Right atrium auricular region (tissue), 2 donors: Measurements from ENCODE around the gene ALX4. TPM values are rescaled to one million over a fixed set of nuclear protein-coding genes. Genes with fewer than 3 reads are reported as not detected.

Source experiments
- DNase-seq: peaks from one replicate; pipeline ENCODE4 v3.0.0-alpha.2; 2019; ENCODE audit warnings: low spot score
- H3K27ac ChIP-seq, 2 donors: fragments of 200-600 bp; sonication (generic); 1 replicate in 1 of 2; 2 replicates in 1 of 2; pipeline ENCODE4 v1.5.1; 2016 to 2019
- H3K27me3 ChIP-seq, 2 donors: fragments of 200-600 bp; sonication (generic); one replicate each; pipeline versions ENCODE4 v1.5.1 to v1.6.0; 2017 to 2019
- H3K36me3 ChIP-seq: fragments of 200-600 bp; sonication (generic); one replicate; pipeline ENCODE4 v1.5.1; 2016
- H3K4me1 ChIP-seq, 2 donors: fragments of 200-600 bp; sonication (generic); one replicate each; pipeline versions ENCODE4 v1.5.1 to v1.6.0; 2017 to 2019
- H3K4me3 ChIP-seq, 2 donors: fragments of 200-600 bp; sonication (generic); 1 replicate in 1 of 2; 2 replicates in 1 of 2; pipeline ENCODE4 v1.5.1; 2017 to 2019; ENCODE audit warnings: mild to moderate bottlenecking in 1 of 2, moderate library complexity in 1 of 2
- H3K9me3 ChIP-seq, 2 donors: fragments of 200-600 bp; sonication (generic); one replicate each; pipeline ENCODE4 v1.5.1; 2019
- total RNA-seq, 2 donors: library from RNA; depleted of rRNA; stranded (reverse); fragments of >200 nt; gene quantifications; one replicate each; pipeline ENCODE4 v1.1.0, GENCODE V29; 2016
- TF ChIP-seq, protein P1 (sequence below), 2 donors: fragments of 200-600 bp; sonication (generic); IDR thresholded peaks; one replicate each; pipeline ENCODE4 v1.5.1; 2019; ENCODE audit warnings: antibody characterized with exemption in 2 of 2

ALX4 gene
- total RNA-seq, 2 donors from 2014 or later = 0.07 TPM; not detected in 1

- Histone ChIP-seq H3K4me1 (peaks cover 0 to 37% of the 10 kb centered on the region in 2 donors), H3K27me3 (peaks cover 37 to 50% of the 10 kb centered on the region in 2 donors)
- TF ChIP-seq, protein P1, sequence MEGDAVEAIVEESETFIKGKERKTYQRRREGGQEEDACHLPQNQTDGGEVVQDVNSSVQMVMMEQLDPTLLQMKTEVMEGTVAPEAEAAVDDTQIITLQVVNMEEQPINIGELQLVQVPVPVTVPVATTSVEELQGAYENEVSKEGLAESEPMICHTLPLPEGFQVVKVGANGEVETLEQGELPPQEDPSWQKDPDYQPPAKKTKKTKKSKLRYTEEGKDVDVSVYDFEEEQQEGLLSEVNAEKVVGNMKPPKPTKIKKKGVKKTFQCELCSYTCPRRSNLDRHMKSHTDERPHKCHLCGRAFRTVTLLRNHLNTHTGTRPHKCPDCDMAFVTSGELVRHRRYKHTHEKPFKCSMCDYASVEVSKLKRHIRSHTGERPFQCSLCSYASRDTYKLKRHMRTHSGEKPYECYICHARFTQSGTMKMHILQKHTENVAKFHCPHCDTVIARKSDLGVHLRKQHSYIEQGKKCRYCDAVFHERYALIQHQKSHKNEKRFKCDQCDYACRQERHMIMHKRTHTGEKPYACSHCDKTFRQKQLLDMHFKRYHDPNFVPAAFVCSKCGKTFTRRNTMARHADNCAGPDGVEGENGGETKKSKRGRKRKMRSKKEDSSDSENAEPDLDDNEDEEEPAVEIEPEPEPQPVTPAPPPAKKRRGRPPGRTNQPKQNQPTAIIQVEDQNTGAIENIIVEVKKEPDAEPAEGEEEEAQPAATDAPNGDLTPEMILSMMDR (IDR thresholded peaks at IDR 0.05) = no peak
Measured at GRCh38 chr11:44305470-44306051, 4.4 kb downstream of the ALX4 start.

DNA sequence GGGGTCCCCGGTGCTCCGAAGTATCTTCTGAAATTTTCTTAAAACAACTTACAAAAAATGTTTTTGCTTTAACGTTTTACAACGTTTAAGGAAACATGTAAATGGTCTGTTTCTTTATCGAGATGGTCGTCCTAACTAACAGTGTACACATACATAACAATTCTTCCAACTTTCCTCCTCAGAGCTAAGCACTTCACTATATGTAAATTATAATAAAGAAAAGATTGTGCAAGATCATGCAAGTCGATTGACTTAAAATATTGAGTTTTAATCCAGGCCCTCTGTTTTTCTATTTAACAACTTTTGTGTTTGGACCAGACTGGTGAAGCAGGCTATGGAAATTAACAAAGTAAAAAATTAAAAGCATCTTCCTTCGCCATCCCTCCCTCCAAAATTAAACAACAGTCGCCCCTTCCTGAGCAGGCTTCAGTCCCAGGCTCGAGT lies 4.9 kb downstream of the ALX4 start:
- Histone ChIP-seq H3K4me3 (peak overlapping the region in 1 of 2 donors; percentile 49), H3K9me3 (no peaks in the 10 kb centered on the region), H3K36me3 (no peaks in the 10 kb centered on the region), H3K4me1 (peaks cover 0 to 32% of the 10 kb centered on the region in 2 donors), H3K27me3 (peaks cover 33 to 47% of the 10 kb centered on the region in 2 donors), H3K27ac (no peak overlapping the region)
- DNase-seq = no peak
- TF ChIP-seq, protein P1 (IDR thresholded peaks at IDR 0.05) = no peak

More at GRCh38 chr11:44305470-44306051, 4.4 kb downstream of the ALX4 start:
- no peaks in the 10 kb centered on the region for H3K36me3 ChIP-seq
- peak overlapping the region; percentile 31 to 49 for H3K4me3 ChIP-seq
- no peaks in the 10 kb centered on the region for H3K9me3 ChIP-seq
- no peak overlapping the region for H3K27ac ChIP-seq
- DNase-seq = no peak

- no peak overlapping the region for H3K27ac ChIP-seq
- no peaks in the 10 kb centered on the region for H3K36me3 ChIP-seq
- H3K4me1 ChIP-seq = peaks cover 0 to 25% of the 10 kb centered on the region in 2 donors
- TF ChIP-seq, protein P1 (IDR thresholded peaks at IDR 0.05) = no peak
- DNase-seq = no peak
- H3K9me3 ChIP-seq = no peaks in the 10 kb centered on the region
- H3K4me3 ChIP-seq = peak overlapping the region in 1 of 2 donors; percentile 17
- peaks cover 30 to 42% of the 10 kb centered on the region in 2 donors for H3K27me3 ChIP-seq
Measured at GRCh38 chr11:44304091-44305025, 5.6 kb downstream of the ALX4 start.

DNA sequence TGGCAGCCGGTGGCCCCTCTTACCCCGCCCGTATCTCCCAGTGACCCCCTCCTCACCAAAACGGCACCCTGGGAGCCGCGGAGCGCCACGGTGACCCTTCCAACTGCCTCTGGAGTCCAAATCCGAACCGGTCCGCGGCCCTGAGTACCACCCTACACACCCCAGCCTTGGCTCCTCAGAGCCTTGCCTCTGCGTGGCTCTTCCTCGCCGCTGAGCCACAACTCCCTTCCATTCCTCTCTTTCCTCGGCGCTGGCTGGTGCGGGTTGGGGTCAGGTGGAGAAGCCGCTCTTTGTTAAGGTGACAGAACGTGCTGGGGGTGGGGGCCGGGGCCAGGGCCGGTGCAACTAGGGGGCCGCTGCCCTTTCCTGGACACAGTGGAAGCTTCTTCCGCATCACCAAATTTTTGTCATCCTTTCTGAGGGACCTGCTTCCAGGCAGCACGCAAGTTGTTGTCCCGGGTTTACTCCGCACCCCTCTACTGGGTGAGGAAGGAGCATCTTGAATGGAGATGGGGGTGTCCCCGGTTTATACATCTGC lies 6.5 kb downstream of the ALX4 start:
- Histone ChIP-seq H3K4me1 (peaks cover 0 to 21% of the 10 kb centered on the region in 2 donors), H3K36me3 (no peaks in the 10 kb centered on the region), H3K4me3 (no peak overlapping the region), H3K27ac (no peak overlapping the region), H3K9me3 (no peaks in the 10 kb centered on the region), H3K27me3 (peaks cover 27 to 33% of the 10 kb centered on the region in 2 donors)
- no peak for DNase-seq
- TF ChIP-seq, protein P1 (IDR thresholded peaks at IDR 0.05) = no peak

DNA sequence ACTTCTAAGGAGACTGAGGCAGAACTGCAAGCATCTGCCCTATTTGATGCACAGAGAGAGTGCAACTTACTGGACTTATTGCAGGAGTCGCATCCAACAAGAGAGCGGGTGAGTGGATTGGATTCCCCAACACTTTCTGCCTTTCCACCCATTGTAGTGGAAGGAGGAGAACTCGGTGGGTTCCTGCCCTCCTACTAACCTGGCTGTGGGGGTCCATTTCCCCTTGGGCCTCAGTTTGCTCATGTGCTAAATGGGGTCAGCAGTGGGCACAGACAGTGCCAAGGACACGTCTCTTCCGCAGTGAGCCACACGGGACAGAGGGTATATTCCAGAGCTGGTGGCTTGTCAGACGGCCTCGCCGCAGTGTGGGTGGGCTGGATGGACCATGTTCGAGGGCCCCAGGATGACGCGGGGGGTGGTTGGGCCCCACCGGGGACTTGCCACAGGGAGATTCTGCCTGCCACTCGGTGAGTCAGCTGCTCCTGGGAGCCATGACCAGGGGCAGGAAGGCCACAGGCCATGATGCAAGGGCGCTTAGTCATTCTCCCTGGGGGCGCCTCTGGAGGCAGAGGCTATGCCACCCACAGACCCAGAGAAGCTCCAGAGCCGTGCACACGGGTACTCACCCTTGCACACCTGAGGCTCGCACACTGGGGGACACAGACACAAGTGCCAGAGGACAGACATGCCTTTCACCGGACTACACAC lies 8.2 kb downstream of the ALX4 start:
- H3K36me3 ChIP-seq = no peaks in the 10 kb centered on the region
- DNase-seq = no peak
- TF ChIP-seq, protein P1 (IDR thresholded peaks at IDR 0.05) = no peak
- no peaks in the 10 kb centered on the region for H3K9me3 ChIP-seq
- H3K4me1 ChIP-seq = peaks cover 0 to 21% of the 10 kb centered on the region in 2 donors
- no peak overlapping the region for H3K27ac ChIP-seq
- peaks cover 27 to 31% of the 10 kb centered on the region in 2 donors for H3K27me3 ChIP-seq
- no peak overlapping the region for H3K4me3 ChIP-seq
